AG08395 (cell line): Measurements from ENCODE around the gene PPEF2.
"Not testable (repeated sequence)": the region's sequence is repeated elsewhere in the genome, so short reads cannot be mapped to it uniquely, and the experiment has no call there.

Source experiments
- DNase-seq: peaks from one replicate; pipeline ENCODE4 v3.0.0; 2012; ENCODE audit warnings: mixed read lengths, low spot score

PPEF2 gene

GRCh38 chr4:75902352-75902751, at the start of gene PPEF2:
Gene PPEF2 (minus strand): TSS chr4:75902452. CDS start chr4:75896325, 6,127 bp downstream.
- no peak for DNase-seq

- DNase-seq: no peak
Measured at GRCh38 chr4:75950213-75950815, 48.1 kb upstream of the PPEF2 start.

- no peak for DNase-seq
Measured at GRCh38 chr4:75948822-75949444, 46.7 kb upstream of the PPEF2 start.

GRCh38 chr4:75940692-75941253, 38.5 kb upstream of the PPEF2 start, which contains the start of gene NAAA:
Gene NAAA (minus strand): TSS chr4:75941013. CDS start chr4:75940949, 64 bp downstream.
- DNase-seq: peak; percentile 85

GRCh38 chr4:75939890-75940691, 37.8 kb upstream of the PPEF2 start:
- peak; percentile 83 for DNase-seq

GRCh38 chr4:75935628-75936027, 33.4 kb upstream of the PPEF2 start:
- no peak for DNase-seq

GRCh38 chr4:75930152-75930551, 27.9 kb upstream of the PPEF2 start:
- no peak for DNase-seq

- DNase-seq: not testable (repeated sequence)
Measured at GRCh38 chr4:75924916-75925315, 22.7 kb upstream of the PPEF2 start.

GRCh38 chr4:75924309-75924827, 22.1 kb upstream of the PPEF2 start:
- no peak for DNase-seq

- DNase-seq: no peak
Measured at GRCh38 chr4:75922588-75922987, 20.3 kb upstream of the PPEF2 start.

GRCh38 chr4:75921910-75922309, 19.7 kb upstream of the PPEF2 start:
- no peak for DNase-seq

- DNase-seq: no peak
Measured at GRCh38 chr4:75920327-75920726, 18.1 kb upstream of the PPEF2 start.

GRCh38 chr4:75919920-75920319, 17.7 kb upstream of the PPEF2 start:
- DNase-seq: peak; percentile 10

- DNase-seq: peak; percentile 72
Measured at GRCh38 chr4:75916091-75916661, 13.9 kb upstream of the PPEF2 start.

- no peak for DNase-seq
Measured at GRCh38 chr4:75912968-75913367, 10.7 kb upstream of the PPEF2 start.

GRCh38 chr4:75910831-75911230, 8.6 kb upstream of the PPEF2 start:
- not testable (repeated sequence) for DNase-seq

- no peak for DNase-seq
Measured at GRCh38 chr4:75909405-75909804, 7.2 kb upstream of the PPEF2 start.

GRCh38 chr4:75908555-75908954, 6.3 kb upstream of the PPEF2 start:
- DNase-seq: no peak

GRCh38 chr4:75907966-75908365, 5.7 kb upstream of the PPEF2 start:
- no peak for DNase-seq

- no peak for DNase-seq
Measured at GRCh38 chr4:75904076-75904475, 1.8 kb upstream of the PPEF2 start.

- DNase-seq: no peak
Measured at GRCh38 chr4:75898536-75898935, 3.7 kb downstream of the PPEF2 start.

- peak; percentile 43 for DNase-seq
Measured at GRCh38 chr4:75895744-75896314, 6.4 kb downstream of the PPEF2 start.
